Osteocyte (in vitro differentiated cells): Measurements from ENCODE around the gene C5. TPM values are rescaled to one million over a fixed set of nuclear protein-coding genes. Genes with fewer than 3 reads are reported as not detected.
A peak's percentile ranks its signal among the peaks of the same experiment; 100 is the strongest.

Experiments
- DNase-seq: peaks from one replicate; pipeline ENCODE4 v3.0.0; 2021; ENCODE audit warnings: mixed read lengths; ENCODE audit not compliant: unreplicated experiment; ENCODE audit errors: extremely low spot score
- H3K27ac Mint-ChIP-seq: one replicate; pipeline ENCODE4 v1.8.0; 2021; ENCODE audit warnings: mild to moderate bottlenecking, mixed read lengths; ENCODE audit not compliant: unreplicated experiment
- H3K27me3 Mint-ChIP-seq: one replicate; pipeline ENCODE4 v1.8.0; 2021; ENCODE audit warnings: mixed read lengths; ENCODE audit not compliant: unreplicated experiment
- H3K36me3 Mint-ChIP-seq: one replicate; pipeline ENCODE4 v1.8.0; 2021; ENCODE audit warnings: mixed read lengths; ENCODE audit not compliant: unreplicated experiment
- H3K4me1 Mint-ChIP-seq: one replicate; pipeline ENCODE4 v1.8.0; 2021; ENCODE audit warnings: mixed read lengths; ENCODE audit not compliant: unreplicated experiment
- H3K4me3 Mint-ChIP-seq: one replicate; pipeline ENCODE4 v1.8.0; 2021; ENCODE audit warnings: mild to moderate bottlenecking, moderate library complexity, mixed read lengths; ENCODE audit not compliant: unreplicated experiment
- H3K9me3 Mint-ChIP-seq: one replicate; pipeline ENCODE4 v1.8.0; 2021; ENCODE audit warnings: mixed read lengths; ENCODE audit not compliant: unreplicated experiment
- CTCF ChIP-seq: fragments of 200-600 bp; sonication (generic); IDR thresholded peaks from 2 replicates; pipeline ENCODE4 v1.5.0; 2021; ENCODE audit warnings: antibody characterized with exemption, mild to moderate bottlenecking, moderate library complexity
- total RNA-seq: library from RNA; stranded (reverse); gene quantifications from 2 replicates; pipeline ENCODE4 v1.2.1, GENCODE V29; 2021

C5 gene
- total RNA-seq, 1 donor from 2014 or later: 6.3 TPM

GRCh38 chr9:121085661-121086060 lies 35.6 kb upstream of the C5 start:
- Mint-ChIP-seq H3K4me3 (no peak overlapping the region), H3K9me3 (no peaks in the 10 kb centered on the region), H3K4me1 (no peaks in the 10 kb centered on the region), H3K27me3 (no peaks in the 10 kb centered on the region), H3K36me3 (peaks cover 6% of the 10 kb centered on the region), H3K27ac (no peak overlapping the region)
- no peak for TF ChIP-seq CTCF
- no peak for DNase-seq

- H3K4me3 Mint-ChIP-seq: no peak overlapping the region
- no peak for TF ChIP-seq CTCF
- no peak overlapping the region for H3K27ac Mint-ChIP-seq
- DNase-seq: no peak
- H3K27me3 Mint-ChIP-seq: no peaks in the 10 kb centered on the region
- H3K36me3 Mint-ChIP-seq: peaks cover 3% of the 10 kb centered on the region
- no peaks in the 10 kb centered on the region for H3K9me3 Mint-ChIP-seq
- H3K4me1 Mint-ChIP-seq: no peaks in the 10 kb centered on the region
Observed at GRCh38 chr9:121082075-121082474, 32.0 kb upstream of the C5 start.

- peak; percentile 29 for TF ChIP-seq CTCF
- Mint-ChIP-seq H3K27ac (peak overlapping the region; percentile 96), H3K27me3 (no peaks in the 10 kb centered on the region), H3K36me3 (no peaks in the 10 kb centered on the region), H3K9me3 (no peaks in the 10 kb centered on the region), H3K4me3 (peak overlapping the region; percentile 96), H3K4me1 (peaks cover 22% of the 10 kb centered on the region)
- no peak for DNase-seq
Observed at GRCh38 chr9:121075251-121076036, 25.4 kb upstream of the C5 start.

- H3K4me1 Mint-ChIP-seq: peaks cover 22% of the 10 kb centered on the region
- no peak for TF ChIP-seq CTCF
Observed at GRCh38 chr9:121074370-121075250, 24.5 kb upstream of the C5 start, which contains the start of gene CNTRL. Gene CNTRL, plus strand, starts transcription at chr9:121074955. Its CDS starts 13,372 bp downstream, at chr9:121088327.

GRCh38 chr9:121073038-121073437 lies 23.0 kb upstream of the C5 start:
- Mint-ChIP-seq H3K4me1 (peaks cover 22% of the 10 kb centered on the region), H3K27me3 (no peaks in the 10 kb centered on the region), H3K9me3 (peaks cover 12% of the 10 kb centered on the region), H3K4me3 (no peak overlapping the region), H3K36me3 (peaks cover 9% of the 10 kb centered on the region), H3K27ac (no peak overlapping the region)
- no peak for DNase-seq
- TF ChIP-seq CTCF: no peak

More at GRCh38 chr9:121074370-121075250, 24.5 kb upstream of the C5 start, which contains the start of gene CNTRL:
- peak within 1 kb of the TSS; percentile 96 for H3K27ac Mint-ChIP-seq
- no peaks in the 10 kb centered on the region for H3K9me3 Mint-ChIP-seq
- H3K4me3 Mint-ChIP-seq: peak within 1 kb of the TSS; percentile 96
- H3K27me3 Mint-ChIP-seq: no peaks in the 10 kb centered on the region
- H3K36me3 Mint-ChIP-seq: no peaks in the 10 kb centered on the region
- peak; percentile 95 for DNase-seq
